Hepatocyte (in vitro differentiated cells): ENCODE measurements around the gene ASPM.

Experiments
- EZH2phosphoT487 ChIP-seq: fragments of 200-600 bp; sonication (generic); IDR thresholded peaks from one replicate; pipeline ENCODE4 v1.6.1; 2018; ENCODE audit warnings: antibody characterized with exemption, mild to moderate bottlenecking, low read depth, moderate library complexity; ENCODE audit not compliant: unreplicated experiment, severe bottlenecking
- TF ChIP-seq, protein P1 (sequence below): fragments of 200-600 bp; sonication (generic); IDR thresholded peaks from 2 replicates; pipeline ENCODE4 v1.5.1; 2016; ENCODE audit warnings: antibody characterized with exemption, mild to moderate bottlenecking; ENCODE audit not compliant: poor library complexity

DNA sequence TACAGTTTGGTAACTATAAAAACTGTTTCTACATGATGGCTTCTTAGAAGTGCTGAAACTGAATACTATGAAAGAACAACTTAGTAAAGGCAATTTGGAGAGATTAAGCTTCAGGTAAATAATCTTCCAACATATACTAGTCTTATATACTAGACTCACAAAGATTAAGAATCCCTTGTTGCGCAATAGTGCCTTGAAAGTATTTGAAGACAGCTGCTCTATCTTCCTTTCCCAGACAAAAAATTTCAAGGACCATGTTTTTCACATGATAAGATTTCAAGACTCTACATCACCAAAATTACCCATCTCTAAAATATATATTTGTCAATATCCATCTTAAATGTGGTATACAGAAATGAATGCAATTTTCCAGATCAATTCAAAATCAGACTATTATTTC, 37.7 kb upstream of the ASPM start:
- no peak for TF ChIP-seq EZH2phosphoT487
- TF ChIP-seq, protein P1, sequence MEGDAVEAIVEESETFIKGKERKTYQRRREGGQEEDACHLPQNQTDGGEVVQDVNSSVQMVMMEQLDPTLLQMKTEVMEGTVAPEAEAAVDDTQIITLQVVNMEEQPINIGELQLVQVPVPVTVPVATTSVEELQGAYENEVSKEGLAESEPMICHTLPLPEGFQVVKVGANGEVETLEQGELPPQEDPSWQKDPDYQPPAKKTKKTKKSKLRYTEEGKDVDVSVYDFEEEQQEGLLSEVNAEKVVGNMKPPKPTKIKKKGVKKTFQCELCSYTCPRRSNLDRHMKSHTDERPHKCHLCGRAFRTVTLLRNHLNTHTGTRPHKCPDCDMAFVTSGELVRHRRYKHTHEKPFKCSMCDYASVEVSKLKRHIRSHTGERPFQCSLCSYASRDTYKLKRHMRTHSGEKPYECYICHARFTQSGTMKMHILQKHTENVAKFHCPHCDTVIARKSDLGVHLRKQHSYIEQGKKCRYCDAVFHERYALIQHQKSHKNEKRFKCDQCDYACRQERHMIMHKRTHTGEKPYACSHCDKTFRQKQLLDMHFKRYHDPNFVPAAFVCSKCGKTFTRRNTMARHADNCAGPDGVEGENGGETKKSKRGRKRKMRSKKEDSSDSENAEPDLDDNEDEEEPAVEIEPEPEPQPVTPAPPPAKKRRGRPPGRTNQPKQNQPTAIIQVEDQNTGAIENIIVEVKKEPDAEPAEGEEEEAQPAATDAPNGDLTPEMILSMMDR, result no peak
